Osteocyte (in vitro differentiated cells): Measurements from ENCODE around the gene NFAT5. TPM values are rescaled to one million over a fixed set of nuclear protein-coding genes. Genes with fewer than 3 reads are reported as not detected.

Experiments
- DNase-seq: peaks from one replicate; pipeline ENCODE4 v3.0.0; 2021; ENCODE audit warnings: mixed read lengths; ENCODE audit not compliant: unreplicated experiment; ENCODE audit errors: extremely low spot score
- H3K27ac Mint-ChIP-seq: one replicate; pipeline ENCODE4 v1.8.0; 2021; ENCODE audit warnings: mild to moderate bottlenecking, mixed read lengths; ENCODE audit not compliant: unreplicated experiment
- H3K27me3 Mint-ChIP-seq: one replicate; pipeline ENCODE4 v1.8.0; 2021; ENCODE audit warnings: mixed read lengths; ENCODE audit not compliant: unreplicated experiment
- H3K36me3 Mint-ChIP-seq: one replicate; pipeline ENCODE4 v1.8.0; 2021; ENCODE audit warnings: mixed read lengths; ENCODE audit not compliant: unreplicated experiment
- H3K4me1 Mint-ChIP-seq: one replicate; pipeline ENCODE4 v1.8.0; 2021; ENCODE audit warnings: mixed read lengths; ENCODE audit not compliant: unreplicated experiment
- H3K4me3 Mint-ChIP-seq: one replicate; pipeline ENCODE4 v1.8.0; 2021; ENCODE audit warnings: mild to moderate bottlenecking, moderate library complexity, mixed read lengths; ENCODE audit not compliant: unreplicated experiment
- H3K9me3 Mint-ChIP-seq: one replicate; pipeline ENCODE4 v1.8.0; 2021; ENCODE audit warnings: mixed read lengths; ENCODE audit not compliant: unreplicated experiment
- total RNA-seq: library from RNA; stranded (reverse); gene quantifications from 2 replicates; pipeline ENCODE4 v1.2.1, GENCODE V29; 2021
- TF ChIP-seq, protein P1 (sequence below): fragments of 200-600 bp; sonication (generic); IDR thresholded peaks from 2 replicates; pipeline ENCODE4 v1.5.0; 2021; ENCODE audit warnings: antibody characterized with exemption, mild to moderate bottlenecking, moderate library complexity

NFAT5 gene
- total RNA-seq, 1 donor from 2014 or later = 55.0 TPM

DNA sequence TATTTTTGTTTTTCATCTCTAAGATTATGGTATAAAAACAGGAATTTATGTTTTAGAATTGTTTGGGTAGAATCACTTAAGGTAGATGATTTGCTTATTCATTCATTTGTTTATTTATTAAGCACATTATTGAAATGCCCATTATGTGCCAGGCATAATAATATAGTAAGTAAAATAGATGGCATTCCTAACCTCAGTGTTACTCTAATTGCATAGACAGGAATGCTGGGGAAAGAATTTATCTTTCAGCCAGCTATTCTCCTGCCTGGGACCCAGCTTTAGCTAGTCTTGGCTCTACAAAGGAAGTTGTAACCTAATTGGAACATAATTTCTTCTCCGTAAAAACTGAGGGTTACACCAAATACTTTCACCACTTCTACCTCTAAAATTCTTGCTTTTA is 44.6 kb downstream of the NFAT5 start:
- Mint-ChIP-seq H3K4me3 (peak overlapping the region; percentile 7), H3K4me1 (peaks cover 63% of the 10 kb centered on the region), H3K27me3 (no peaks in the 10 kb centered on the region), H3K27ac (peak overlapping the region; percentile 79), H3K9me3 (no peaks in the 10 kb centered on the region), H3K36me3 (peaks cover 9% of the 10 kb centered on the region)
- no peak for DNase-seq
- TF ChIP-seq, protein P1, sequence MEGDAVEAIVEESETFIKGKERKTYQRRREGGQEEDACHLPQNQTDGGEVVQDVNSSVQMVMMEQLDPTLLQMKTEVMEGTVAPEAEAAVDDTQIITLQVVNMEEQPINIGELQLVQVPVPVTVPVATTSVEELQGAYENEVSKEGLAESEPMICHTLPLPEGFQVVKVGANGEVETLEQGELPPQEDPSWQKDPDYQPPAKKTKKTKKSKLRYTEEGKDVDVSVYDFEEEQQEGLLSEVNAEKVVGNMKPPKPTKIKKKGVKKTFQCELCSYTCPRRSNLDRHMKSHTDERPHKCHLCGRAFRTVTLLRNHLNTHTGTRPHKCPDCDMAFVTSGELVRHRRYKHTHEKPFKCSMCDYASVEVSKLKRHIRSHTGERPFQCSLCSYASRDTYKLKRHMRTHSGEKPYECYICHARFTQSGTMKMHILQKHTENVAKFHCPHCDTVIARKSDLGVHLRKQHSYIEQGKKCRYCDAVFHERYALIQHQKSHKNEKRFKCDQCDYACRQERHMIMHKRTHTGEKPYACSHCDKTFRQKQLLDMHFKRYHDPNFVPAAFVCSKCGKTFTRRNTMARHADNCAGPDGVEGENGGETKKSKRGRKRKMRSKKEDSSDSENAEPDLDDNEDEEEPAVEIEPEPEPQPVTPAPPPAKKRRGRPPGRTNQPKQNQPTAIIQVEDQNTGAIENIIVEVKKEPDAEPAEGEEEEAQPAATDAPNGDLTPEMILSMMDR = no peak

- no peak for DNase-seq
- Mint-ChIP-seq H3K9me3 (no peaks in the 10 kb centered on the region), H3K4me3 (no peak overlapping the region), H3K36me3 (peaks cover 9% of the 10 kb centered on the region), H3K27me3 (no peaks in the 10 kb centered on the region), H3K4me1 (peaks cover 63% of the 10 kb centered on the region), H3K27ac (peak overlapping the region; percentile 60)
- TF ChIP-seq, protein P1 = no peak
Observed at GRCh38 chr16:69611103-69611640, 45.4 kb downstream of the NFAT5 start.

DNA sequence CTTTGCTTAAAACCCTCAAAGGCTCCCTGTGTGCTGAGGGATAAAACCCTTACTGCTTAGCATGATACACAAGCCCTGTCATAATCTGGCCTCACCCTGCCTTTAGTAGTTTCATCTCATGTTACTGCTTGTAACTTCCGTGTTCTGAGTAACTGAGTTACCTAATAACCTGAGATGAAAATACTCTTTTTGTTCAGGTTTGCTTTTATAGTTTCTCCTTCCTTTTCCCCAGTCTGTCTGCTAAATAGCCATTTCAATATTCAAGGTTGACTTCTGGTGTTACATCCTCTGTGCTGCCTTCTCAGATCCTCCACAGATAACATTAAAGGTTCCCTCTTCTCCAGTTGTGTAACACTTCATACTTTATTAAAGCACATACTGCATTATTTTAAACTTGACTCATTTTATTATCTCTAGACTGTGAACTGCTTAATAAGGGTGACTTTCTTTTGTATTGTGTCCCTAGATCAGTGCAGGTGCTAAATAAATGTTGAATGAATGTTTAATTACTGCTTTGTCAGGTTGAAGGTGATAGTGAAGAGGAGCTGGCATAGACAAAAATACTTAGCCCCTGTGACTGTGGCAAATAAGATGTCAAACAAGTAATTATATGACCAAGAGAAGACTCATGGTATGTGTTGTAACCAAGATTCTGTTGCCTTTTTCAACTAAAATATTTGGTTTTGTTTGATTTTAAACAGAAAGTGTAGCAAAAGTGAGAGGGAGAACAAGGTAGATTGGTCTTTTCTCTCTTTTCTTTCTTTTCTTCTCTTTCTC is 47.8 kb downstream of the NFAT5 start:
- no peaks in the 10 kb centered on the region for H3K27me3 Mint-ChIP-seq
- H3K4me1 Mint-ChIP-seq = peaks cover 58% of the 10 kb centered on the region
- TF ChIP-seq, protein P1 = no peak
- peak overlapping the region; percentile 1 for H3K27ac Mint-ChIP-seq
- no peaks in the 10 kb centered on the region for H3K9me3 Mint-ChIP-seq
- H3K36me3 Mint-ChIP-seq = peaks cover 6% of the 10 kb centered on the region
- no peak for DNase-seq
- no peak overlapping the region for H3K4me3 Mint-ChIP-seq

DNA sequence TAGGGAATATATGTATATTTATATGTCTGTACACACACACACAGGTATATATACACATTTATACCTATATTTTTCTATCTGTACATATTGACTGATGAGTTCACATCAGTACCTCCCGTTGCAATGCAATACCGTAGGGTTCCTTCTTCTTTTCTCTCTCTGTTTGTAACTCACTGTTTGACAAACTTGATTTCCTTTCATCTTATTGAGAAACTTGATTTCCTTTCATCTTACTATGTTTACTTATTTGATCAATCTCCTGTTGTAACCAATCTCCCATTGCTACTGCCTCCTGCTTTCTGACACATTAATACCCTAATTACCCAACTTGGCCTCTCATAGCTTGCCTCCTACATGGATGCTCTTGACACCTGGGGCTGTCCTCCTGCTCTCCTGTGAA is 49.8 kb downstream of the NFAT5 start:
- no peaks in the 10 kb centered on the region for H3K36me3 Mint-ChIP-seq
- no peaks in the 10 kb centered on the region for H3K27me3 Mint-ChIP-seq
- peaks cover 59% of the 10 kb centered on the region for H3K4me1 Mint-ChIP-seq
- DNase-seq = no peak
- H3K9me3 Mint-ChIP-seq = no peaks in the 10 kb centered on the region
- H3K4me3 Mint-ChIP-seq = no peak overlapping the region
- H3K27ac Mint-ChIP-seq = no peak overlapping the region
- TF ChIP-seq, protein P1 = no peak

DNA sequence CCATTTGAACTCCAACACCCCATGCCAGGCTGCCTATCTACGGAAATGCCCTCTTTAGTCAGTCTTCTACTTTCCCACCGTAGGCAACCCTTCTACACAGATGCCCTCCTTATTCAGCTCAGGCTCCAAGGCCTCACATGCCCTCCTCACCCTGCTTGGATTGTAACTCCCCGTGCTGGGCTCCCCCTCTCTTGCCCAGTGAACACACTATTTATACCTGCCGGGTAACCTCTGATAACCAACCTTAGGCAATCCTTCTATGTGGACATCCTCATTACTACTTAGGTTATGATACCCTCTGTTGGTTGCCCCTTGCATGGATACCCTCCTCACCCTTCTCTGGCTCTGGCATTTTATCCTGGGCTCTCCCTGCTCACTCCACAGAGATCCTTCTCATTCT is 50.3 kb downstream of the NFAT5 start:
- Mint-ChIP-seq H3K9me3 (no peaks in the 10 kb centered on the region), H3K27ac (peak overlapping the region; percentile 15), H3K27me3 (no peaks in the 10 kb centered on the region), H3K4me3 (no peak overlapping the region), H3K4me1 (peaks cover 57% of the 10 kb centered on the region), H3K36me3 (no peaks in the 10 kb centered on the region)
- DNase-seq = no peak
- TF ChIP-seq, protein P1 = no peak
